Ovary (tissue), 9 donors: ENCODE data around the gene CARMIL1. TPM values are rescaled to one million over a fixed set of nuclear protein-coding genes. Genes with fewer than 3 reads are reported as not detected.

Experiments used
- DNase-seq, 5 donors: peaks; one replicate each; pipeline ENCODE4 v3.0.0-alpha.2; 2019 to 2020
- H3K27ac ChIP-seq, 2 donors: fragments of 200-600 bp; one replicate each; pipeline versions ENCODE4 v1.5.1 to v1.8.0; 2019 to 2022
- H3K27me3 ChIP-seq: fragments of 200-600 bp; one replicate; pipeline ENCODE4 v1.8.0; 2022
- H3K36me3 ChIP-seq: fragments of 200-600 bp; sonication (generic); one replicate; pipeline ENCODE4 v1.5.1; 2019
- H3K4me1 ChIP-seq: one replicate; pipeline ENCODE4 v1.8.1; 2013; ENCODE audit warnings: mild to moderate bottlenecking, moderate library complexity; ENCODE audit not compliant: insufficient read depth
- H3K4me3 ChIP-seq: fragments of 200-600 bp; sonication (generic); one replicate; pipeline ENCODE4 v1.5.1; 2017
- H3K9me3 ChIP-seq, 2 donors: fragments of 200-600 bp in 1 of 2; sonication (generic) in 1 of 2; one replicate each; pipeline versions ENCODE4 v1.5.1 to v1.8.1; 2013 to 2019; ENCODE audit warnings: mild to moderate bottlenecking in 1 of 2, moderate library complexity in 1 of 2
- CTCF ChIP-seq, 3 donors: fragments of 450-650 bp in 2 of 3; fragments of 200-600 bp in 1 of 3; IDR thresholded peaks; one replicate each; pipeline versions ENCODE4 v1.5.1 to v1.8.0; 2016 to 2022; ENCODE audit warnings: antibody characterized with exemption in 3 of 3, mild to moderate bottlenecking in 1 of 3
- EP300 ChIP-seq: sonication (generic); formaldehyde crosslinking; IDR thresholded peaks from one replicate; pipeline ENCODE4 v1.6.1; 2017; ENCODE audit warnings: antibody characterized with exemption
- POLR2A ChIP-seq: fragments of 450-650 bp; IDR thresholded peaks from one replicate; pipeline ENCODE4 v1.6.1; 2017; ENCODE audit warnings: antibody characterized with exemption, mild to moderate bottlenecking, moderate library complexity
- WGBS, 3 donors: extraction: QIAGEN DNeasy Blood & Tissue Kit in 1 of 3; methylation state at CpG; one replicate each; pipeline versions ENCODE4 v1.1.5 to v1.1.7; 2013 to 2017; 5-methylcytosine and 5-hydroxymethylcytosine counted together
- intact Hi-C, 4 donors: fragments of 100-400 bp; cut with DNase I; formaldehyde crosslinking; loops; one replicate each; pipeline versions ENCODE4 v1.11.0 to v1.15.1; 2022 to 2023
- polyA plus RNA-seq, 2 donors: library from polyadenylated mRNA; stranded (reverse); fragments of 200-250 nt in 1 of 2; fragments of 350-450 nt in 1 of 2; fragmentation: Illumina TruSeq in 1 of 2; extraction: RNeasy Lipid Tissue Mini Kit (QIAGEN cat#74804) in 1 of 2; gene quantifications; one replicate each; pipeline ENCODE4 v1.2.3, GENCODE V29; 2013 to 2014
- total RNA-seq, 7 donors: library from RNA; depleted of rRNA in 2 of 7; stranded (reverse); fragments of >200 nt in 2 of 7; fragmentation: NEBNext Ultra II Directional in 3 of 7; extraction: Animal tissue kit (Norgen Biotek cat#: 25700) in 3 of 7; gene quantifications; one replicate each; pipeline versions ENCODE4 v1.1.0 to v1.2.4, GENCODE V29; 2016 to 2023
- donor health status: DM: no; HTN: no; CAD: no; lungs with moderate emphysema.
- donor health status: DM: no; HTN: no; CAD: no.
- donor health status: Bipolar disorder and iron deficiency.
- donor health status: DM: yes; HTN: yes; CAD: no.
- donor health status: DM: no; HTN: no; CAD: no.
- donor health status: DM: yes; HTN: yes; CAD: no.

Gene CARMIL1
- total and polyA plus RNA-seq, 9 donors = 6.4 to 25.6 (median 16.8) TPM

- intact Hi-C loops = no loop called here
- no peaks in the 10 kb centered on the region for H3K27me3 ChIP-seq
- TF ChIP-seq EP300 (no peak), CTCF (IDR thresholded peaks at IDR 0.05) (no peak), POLR2A (no peak)
- DNase-seq = no peak
- H3K4me1 ChIP-seq = peaks cover 2% of the 10 kb centered on the region
- no peak overlapping the region for H3K4me3 ChIP-seq
- H3K9me3 ChIP-seq = no peaks in the 10 kb centered on the region
- no peak overlapping the region for H3K27ac ChIP-seq
- no peaks in the 10 kb centered on the region for H3K36me3 ChIP-seq
- WGBS, 3 donors = 59 to 73% (median 69%) methylated on average over 5 of the region's 5 CpGs
Observed at GRCh38 chr6:25332655-25333071, 53.5 kb downstream of the CARMIL1 start.

- Histone ChIP-seq H3K4me3 (no peak overlapping the region), H3K27me3 (no peaks in the 10 kb centered on the region), H3K9me3 (no peaks in the 10 kb centered on the region), H3K4me1 (peaks cover 2% of the 10 kb centered on the region), H3K36me3 (no peaks in the 10 kb centered on the region), H3K27ac (no peak overlapping the region)
- no peak for DNase-seq
- TF ChIP-seq EP300 = no peak
- no peak for TF ChIP-seq POLR2A
- no peak for TF ChIP-seq CTCF (IDR thresholded peaks at IDR 0.05)
- intact Hi-C loops = no loop called here
- WGBS, 3 donors = 93 to 95% (median 94%) methylated on average over 3 of the region's 3 CpGs
Observed at GRCh38 chr6:25333471-25333870, 54.3 kb downstream of the CARMIL1 start.

GRCh38 chr6:25334793-25335192 is 55.6 kb downstream of the CARMIL1 start:
- WGBS, 3 donors = 84 to 96% (median 86%) methylated on average over 4 of the region's 4 CpGs
- Histone ChIP-seq H3K4me1 (no peaks in the 10 kb centered on the region), H3K27me3 (no peaks in the 10 kb centered on the region), H3K4me3 (no peak overlapping the region), H3K36me3 (no peaks in the 10 kb centered on the region), H3K9me3 (no peaks in the 10 kb centered on the region), H3K27ac (no peak overlapping the region)
- TF ChIP-seq POLR2A = no peak
- TF ChIP-seq EP300 = no peak
- TF ChIP-seq CTCF (IDR thresholded peaks at IDR 0.05) = no peak
- DNase-seq = no peak
- intact Hi-C loops = no loop called here

- Histone ChIP-seq H3K4me3 (no peak overlapping the region), H3K27ac (no peak overlapping the region), H3K4me1 (no peaks in the 10 kb centered on the region), H3K36me3 (no peaks in the 10 kb centered on the region), H3K9me3 (no peaks in the 10 kb centered on the region), H3K27me3 (no peaks in the 10 kb centered on the region)
- DNase-seq = no peak
- WGBS, 3 donors = 95 to 97% (median 96%) methylated on average over 2 of the region's 2 CpGs
- intact Hi-C loops = no loop called here
- TF ChIP-seq EP300 = no peak
Observed at GRCh38 chr6:25336996-25337395, 57.8 kb downstream of the CARMIL1 start.

- Histone ChIP-seq H3K36me3 (no peaks in the 10 kb centered on the region), H3K27ac (no peak overlapping the region), H3K27me3 (no peaks in the 10 kb centered on the region), H3K4me3 (no peak overlapping the region), H3K9me3 (no peaks in the 10 kb centered on the region), H3K4me1 (no peaks in the 10 kb centered on the region)
- WGBS, 3 donors = 91 to 95% (median 92%) methylated on average over 4 of the region's 4 CpGs
- intact Hi-C loops = no loop called here
- no peak for DNase-seq
- TF ChIP-seq POLR2A = no peak
- no peak for TF ChIP-seq EP300
- TF ChIP-seq CTCF (IDR thresholded peaks at IDR 0.05) = no peak
Observed at GRCh38 chr6:25337431-25337830, 58.3 kb downstream of the CARMIL1 start.
